Femur (tissue), 1 donor: ENCODE measurements around the gene NPAS2.
A peak's percentile ranks its signal among the peaks of the same experiment; 100 is the strongest.

ENCODE experiments used
- DNase-seq: peaks from one replicate; pipeline ENCODE4 v3.0.0-alpha.2; 2017

Gene NPAS2

DNA sequence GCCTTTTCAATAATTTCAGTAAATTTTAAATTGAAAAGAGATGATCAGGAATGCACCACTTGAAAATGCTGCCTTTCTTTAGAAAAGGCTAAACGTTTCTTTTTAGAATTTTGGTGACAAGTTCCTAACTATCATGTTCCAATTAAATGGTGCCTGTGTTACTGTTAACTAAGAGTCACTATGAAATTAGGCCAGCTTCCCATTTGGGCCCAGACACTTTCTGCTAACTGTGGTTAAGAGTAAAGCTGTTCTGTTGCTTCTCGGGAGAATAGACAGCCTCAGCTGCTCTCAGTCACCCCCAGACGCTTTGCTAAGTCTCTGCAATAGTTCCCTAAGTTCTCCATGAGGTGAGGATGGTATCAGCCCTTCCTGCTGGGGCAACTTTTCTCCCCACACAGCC is 90.2 kb downstream of the NPAS2 start:
- DNase-seq, result no peak

DNA sequence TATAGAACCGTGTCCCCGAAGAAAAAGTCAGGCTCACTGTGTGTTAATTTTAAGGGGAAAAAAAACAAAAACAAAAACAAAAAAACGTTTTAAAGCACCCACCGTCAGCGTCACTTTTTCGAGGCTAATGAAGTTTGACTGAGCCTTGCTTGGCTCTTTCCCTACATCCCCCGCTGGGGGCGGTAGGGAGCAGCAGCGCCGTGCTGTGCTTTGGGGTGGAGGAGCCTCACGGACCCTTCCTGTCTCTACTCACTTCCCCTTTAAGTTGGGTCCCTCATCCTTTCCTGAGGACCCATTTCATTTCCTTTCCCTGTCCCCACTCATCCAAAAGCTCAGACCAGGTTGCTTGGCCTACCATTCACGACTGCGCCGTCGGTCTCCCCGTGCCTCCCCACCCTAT is 99.4 kb downstream of the NPAS2 start:
- no peak for DNase-seq

DNA sequence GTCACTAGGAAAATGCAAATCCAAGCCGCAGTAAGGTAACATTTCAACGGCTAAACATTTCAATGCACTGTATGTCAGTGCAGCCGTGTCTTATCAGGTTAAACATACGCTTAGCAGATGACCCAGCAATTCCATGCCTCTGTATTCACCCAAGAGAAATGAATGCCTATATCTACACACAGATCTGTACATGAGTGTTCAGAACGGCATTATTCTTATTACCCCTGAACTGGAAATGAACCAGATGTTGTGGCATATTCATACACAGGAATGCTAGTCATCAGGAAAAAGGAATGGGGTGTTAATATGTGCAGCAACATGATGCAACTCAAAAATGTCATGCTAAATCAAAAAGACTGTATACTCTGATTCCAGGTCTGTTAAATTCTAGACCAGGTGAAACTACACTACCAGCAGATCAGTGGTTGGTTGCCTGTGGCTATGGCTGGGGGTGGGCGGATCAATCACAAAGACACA is 101.8 kb downstream of the NPAS2 start:
- DNase-seq, result no peak

DNA sequence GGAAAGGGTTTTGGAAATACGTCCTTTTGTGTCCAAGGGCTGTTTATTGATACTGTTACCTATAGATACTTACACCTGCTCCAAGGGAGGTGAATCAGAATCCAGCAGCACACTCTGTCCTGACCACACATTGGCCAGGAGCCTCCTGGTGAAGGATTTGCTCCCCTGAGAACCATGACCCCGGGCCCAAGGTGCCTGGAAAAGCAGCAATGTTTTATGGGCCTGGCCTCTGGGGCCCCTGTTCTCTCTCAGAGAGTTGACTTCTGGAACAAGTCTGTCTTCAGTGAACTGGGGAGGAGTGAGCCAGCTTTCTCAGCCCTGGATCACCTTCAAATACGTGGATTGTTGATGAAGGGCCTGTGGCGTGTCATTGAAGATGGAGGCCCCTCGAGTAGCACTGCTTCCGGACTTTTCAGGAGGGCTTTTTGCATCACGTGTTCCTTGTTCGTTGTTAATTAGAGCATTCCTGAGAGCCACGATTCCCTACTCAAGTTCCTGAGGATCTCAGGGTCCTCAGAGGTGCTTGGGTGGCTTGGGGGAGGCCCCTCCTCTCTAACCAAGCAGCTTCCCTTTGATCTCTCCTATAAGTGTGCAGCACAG is 103.6 kb downstream of the NPAS2 start:
- DNase-seq, result no peak

DNA sequence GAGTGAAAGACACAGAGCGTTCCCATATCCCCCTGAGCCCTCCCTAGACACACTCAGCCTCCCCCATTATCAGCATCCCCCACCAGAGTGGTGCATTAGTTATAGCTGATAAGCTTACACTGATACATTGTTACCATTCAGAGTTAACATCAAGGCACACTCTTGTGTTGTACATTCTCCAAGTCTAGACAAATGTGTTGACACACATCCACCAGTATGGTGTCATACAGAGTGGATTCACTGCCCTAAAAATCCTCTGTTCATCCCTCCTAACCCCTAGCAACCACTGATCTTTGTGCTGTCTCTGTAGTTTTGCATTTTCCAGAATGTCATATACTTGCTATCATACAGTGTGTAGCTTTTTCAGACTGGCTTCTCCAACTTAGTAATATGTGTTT is 104.2 kb downstream of the NPAS2 start:
- no peak for DNase-seq

DNA sequence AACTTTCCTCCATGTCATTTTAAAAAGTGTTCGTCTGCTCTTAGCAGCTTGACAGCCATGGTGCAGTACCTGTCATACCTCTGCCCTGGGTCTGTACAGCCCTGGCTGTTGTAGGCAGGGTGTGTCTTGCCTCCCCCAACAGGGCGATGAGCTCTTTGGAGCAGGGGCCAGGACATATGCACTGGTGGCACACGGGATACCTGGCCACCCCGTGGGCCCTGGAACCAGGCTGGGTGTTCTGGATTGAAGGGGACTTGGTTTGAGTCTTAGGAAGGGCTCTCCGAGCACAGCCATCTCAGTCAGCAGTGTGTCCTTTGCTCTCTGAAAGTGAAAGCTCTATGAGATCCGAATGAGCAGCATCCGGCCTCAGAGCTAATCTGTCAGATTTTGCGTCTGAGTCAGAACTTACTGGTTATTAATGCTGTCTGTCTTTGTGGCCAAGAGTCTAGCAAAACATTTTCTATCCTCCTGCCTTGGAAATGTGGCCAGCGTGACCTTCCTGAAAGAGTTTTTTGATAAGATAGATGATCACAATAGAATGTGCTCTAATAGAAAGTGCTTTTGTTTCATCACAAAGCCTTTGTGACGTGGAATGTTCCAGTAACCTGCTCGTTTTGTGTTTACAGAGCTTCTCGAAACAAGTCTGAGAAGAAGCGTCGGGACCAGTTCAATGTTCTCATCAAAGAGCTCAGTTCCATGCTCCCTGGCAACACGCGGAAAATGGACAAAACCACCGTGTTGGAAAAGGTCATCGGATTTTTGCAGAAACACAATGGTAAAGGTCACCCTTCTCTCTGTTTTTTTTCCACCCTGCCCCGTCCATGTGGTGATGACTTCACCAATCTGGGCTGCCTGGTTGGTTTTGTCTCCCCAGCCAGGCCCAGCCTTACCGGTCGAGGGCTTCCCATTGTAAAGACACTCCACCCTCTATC is 104.8 kb downstream of the NPAS2 start:
- DNase-seq, result no peak

DNA sequence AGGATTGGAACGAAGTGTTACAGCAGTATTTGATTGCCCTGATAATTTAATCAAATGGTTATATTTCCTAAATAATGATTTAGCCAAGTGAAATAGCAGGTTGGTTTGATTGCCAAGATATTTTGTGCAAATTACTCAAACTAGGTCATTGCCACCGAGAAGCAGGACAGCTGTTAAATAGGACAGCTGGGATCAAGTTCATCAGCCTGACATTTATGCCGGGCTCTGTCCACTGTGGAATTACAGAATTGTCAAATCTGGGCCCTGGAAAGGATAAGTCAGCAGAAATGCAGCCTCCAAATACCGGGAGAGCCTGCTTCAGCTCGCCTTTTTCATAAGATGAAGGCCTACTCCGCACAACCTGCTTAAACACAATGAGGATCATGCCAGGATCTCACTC is 108.3 kb downstream of the NPAS2 start:
- DNase-seq, result no peak

DNA sequence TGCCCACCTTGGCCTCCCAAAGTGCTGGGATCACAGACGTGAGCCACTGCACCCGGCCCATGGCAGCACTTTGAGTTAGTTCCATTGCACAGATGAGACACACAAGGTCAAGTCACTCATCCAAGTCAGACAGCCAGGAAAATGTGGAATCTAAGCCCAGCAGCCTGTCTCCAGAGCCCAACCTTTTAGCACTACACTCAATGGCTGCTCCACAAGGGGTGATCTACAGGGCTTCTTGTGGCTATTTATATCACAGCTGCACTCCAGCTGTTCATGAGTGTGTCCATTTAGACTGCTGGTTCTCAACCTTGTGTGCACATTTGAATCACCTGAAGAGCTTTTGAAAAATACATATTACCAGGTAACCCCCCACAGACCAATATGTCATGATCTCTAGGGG is 109.2 kb downstream of the NPAS2 start:
- peak; percentile 34 for DNase-seq

DNA sequence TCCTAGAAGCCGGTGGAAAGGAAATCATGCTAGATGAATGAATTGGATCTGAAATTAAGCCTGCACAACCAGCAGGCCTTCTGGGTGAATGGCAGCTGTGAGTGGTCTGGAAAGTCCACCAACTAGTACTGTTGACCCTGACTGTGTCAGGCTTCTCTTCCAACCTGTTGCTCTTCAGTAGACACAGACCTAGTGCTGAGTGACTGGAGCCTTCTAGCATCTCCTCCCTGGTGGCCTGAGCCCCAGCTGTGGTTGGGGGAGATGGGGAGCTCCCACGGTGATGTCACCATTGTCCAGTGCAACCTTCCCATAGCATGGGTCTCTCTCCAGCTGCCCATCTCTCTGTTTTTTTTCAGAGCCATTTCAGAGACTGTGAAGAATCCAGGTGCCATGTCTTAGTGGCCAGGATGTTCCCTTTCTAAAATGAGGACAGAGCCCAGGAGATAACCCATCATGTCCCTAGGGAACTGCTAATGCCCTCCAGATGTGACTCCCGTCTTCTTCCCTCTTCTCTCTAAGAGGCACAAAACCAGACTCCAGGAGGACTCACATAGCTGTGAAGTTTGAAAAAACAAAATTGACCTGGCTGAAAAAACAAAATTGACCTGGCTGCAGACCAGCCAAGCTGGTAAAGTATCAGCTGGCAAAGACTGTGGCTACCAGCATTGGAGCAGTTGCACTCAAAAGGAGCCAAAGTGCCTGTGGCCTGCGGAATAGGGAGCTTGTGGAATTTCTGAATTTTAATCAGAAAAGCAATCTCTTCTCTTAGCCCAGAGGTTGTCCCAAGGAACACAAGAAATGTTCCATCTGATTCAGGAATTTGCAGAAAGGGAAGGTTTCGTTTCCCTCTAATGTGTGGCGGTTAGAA is 114.8 kb downstream of the NPAS2 start:
- no peak for DNase-seq

DNA sequence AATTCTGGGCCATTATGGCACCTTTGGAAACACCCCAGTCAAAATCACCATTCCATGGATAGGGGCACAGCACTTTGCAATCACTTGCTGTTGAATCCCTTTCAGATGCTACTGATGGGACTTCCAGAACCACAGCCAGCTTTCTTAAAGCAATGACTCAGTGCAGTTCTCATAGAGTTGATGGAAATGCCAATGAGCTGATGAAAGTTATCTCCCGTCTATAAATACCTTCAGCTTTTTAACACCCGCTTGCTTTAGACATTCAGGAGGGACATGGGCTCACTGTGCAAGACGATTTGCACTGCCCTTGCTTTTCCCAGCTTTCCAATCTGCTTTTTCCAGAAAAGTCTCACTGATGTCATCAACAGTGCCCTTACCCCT is 115.4 kb downstream of the NPAS2 start:
- DNase-seq, result no peak

DNA sequence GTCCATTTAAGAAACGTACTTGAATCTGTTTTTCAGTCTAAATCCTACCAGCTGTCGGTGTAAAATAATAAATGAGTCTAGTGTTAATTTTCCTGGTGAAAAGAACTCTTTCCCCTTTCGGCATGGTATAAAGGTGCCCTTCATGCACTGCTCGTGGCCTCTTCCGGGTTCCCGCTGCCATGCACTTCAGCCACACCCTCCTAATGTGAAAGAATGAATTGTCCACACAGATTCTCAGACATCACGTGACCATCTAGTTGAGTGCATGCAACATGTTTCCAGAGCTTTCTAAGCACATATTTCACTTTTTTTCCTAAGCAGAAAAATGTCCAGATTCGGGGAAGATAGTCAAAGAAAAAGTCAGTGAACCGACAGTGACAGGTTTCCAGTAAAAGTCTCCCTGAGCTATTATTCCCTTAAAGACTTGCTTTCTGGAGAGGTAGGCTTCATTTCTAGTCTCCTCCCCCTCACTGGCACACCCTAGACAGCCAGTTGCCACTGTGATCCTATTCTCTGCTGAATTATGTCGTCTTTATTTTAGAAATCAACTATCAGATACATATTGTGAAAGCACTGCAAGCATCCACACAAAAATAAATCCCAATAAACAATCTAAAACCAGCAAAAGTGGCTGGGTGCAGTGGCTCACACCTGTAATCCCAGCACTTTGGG is 116.3 kb downstream of the NPAS2 start:
- DNase-seq, result no peak

DNA sequence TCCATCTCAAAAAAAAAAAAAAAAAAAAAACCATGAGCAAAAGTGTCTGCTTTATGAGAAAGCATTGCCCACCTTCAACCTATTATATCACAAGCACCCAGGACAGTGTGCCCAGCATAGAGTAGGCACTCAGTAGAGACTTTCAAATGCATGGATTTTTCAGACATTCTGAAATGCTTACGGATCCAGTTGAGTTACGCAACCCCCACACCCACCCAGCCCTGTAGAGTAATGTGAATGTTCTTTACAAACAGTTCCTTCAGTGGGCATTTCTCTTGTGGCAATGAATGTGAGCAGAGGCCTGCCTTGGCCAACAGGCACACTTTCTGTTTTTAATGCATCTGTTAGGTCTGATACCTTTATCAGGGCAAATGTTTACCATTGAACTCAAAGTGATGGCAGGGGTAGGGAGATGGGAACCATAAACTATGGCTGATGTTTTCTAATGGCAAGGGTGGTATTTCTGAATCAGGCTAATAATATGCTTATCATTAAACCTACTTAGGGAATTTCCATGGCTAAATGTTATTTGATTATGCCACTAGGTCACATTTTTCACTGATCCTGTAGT is 117.1 kb downstream of the NPAS2 start:
- DNase-seq, result no peak

DNA sequence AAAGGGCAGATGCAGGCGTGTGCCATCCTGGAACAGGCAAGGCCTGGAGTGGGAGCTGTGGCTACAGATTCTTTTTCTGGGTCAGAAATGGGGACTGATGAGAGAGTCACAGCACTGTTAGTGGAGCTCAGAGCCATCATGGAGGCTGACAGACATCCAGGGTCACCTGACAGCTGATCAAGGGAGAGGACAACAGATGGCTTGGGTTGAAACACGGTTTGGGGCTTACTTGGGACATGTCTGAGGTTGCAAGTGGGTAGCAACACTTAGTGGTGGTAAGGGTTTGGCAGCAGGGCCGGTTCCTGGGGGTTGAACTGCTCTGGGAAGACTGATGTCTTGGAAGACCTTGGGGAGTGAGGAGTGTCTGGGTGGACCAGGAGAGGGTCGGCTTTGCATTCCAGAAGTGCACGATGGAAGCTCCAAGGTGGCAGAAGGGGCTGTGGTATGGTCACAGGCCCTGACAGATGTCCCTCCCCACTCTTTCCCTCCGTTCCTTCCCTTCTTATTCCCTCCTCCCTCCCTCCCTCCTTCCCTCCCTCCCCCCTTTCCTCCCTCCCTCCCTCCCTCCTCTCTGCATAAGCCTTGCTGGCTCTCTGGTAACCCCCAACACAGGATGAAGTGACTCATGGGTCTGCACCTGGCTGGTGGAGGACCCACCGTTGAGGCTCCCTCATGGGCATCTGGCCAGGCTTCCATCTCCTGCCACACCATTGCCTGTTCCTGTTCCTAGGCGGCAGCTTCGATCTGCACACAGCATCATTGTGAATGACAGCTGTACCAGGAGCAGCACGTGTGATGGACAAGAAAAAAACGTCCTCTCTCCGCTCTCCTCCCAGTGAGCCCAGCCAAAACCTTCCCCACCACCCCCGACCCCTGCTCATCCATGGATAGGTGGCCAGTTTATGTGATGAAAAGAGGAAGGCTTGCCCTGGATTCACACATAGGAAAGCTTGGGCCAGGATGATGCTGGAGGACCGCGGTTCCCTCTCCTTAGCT is 118.4 kb downstream of the NPAS2 start:
- no peak for DNase-seq

DNA sequence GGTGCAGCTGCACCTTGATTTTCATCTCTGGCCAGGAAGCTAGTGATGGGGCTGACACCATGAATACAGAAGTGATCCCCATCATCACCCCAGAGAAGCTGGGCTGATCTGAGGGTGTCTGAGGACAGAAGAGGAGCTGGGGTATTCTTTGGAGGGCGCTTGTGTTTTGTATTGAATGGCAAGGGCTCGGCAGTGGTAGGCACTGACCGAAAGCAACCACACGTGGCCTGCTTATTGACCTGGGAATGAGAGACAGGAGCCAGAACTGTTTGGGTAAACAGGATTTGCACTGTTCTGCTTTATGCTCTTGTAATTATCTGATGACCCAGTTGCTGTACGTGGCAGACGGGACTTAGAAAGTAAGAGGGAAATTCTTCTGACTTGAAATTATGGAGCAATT is 119.5 kb downstream of the NPAS2 start:
- DNase-seq, result no peak

DNA sequence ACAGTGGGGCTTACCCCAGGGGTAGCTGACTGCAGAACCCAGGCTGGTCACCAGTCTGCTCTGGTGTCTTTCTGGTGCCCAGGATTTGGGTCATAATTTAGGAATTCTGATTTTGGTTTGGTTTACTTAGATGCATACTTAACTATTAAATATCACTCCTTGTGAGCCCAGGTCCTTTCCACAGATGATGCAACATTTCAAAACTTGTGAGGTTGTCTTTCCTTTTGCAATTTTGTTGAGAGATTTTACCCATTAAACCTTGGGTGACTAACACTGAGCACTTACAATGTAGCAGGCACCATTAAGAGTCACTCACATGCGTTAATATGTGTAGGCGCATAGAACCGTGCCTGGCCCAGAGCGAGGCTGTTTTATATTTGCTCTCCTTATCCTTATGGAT is 120.3 kb downstream of the NPAS2 start:
- DNase-seq, result no peak

DNA sequence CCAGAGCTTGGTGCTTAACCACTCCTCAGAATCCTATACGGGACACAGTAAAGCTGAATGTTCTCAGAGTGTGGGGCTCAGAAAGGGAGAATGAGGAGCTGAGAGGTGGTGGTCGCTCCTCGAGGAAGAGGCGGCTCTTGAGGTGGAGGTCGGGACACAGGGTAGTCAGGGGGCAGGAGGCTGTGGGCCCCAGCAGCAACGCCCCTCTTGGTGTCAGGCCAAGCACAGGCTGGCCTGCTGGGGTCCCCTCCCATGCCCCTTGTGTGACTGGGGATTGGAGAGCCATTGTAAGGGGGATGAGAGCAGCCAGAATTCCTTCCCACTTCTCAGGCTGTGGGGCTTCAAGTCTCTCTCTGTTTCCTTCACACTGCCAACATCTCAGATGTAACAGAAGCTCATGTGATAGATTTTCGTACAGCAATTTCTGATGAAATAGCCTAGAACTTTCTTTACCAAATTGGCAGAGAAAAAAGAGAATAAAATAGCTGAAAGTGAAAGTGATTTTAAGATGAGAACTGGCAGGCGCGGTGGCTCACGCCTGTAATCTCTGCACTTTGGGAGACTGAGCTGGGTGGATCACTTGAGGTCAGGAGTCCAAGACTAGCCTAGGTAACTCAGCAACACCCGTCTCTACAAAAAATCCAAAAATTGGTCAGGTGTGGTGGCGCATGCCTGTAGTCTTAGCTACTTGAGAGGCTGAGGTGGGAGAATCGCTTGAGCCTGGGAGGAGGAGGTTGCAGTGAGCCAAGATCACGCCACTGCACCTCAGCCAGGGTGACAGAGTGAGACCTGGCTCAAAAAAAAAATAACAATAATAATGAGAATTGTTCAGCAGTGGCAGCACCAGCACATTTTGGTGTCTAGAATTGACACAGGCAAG is 121.1 kb downstream of the NPAS2 start:
- DNase-seq, result no peak

DNA sequence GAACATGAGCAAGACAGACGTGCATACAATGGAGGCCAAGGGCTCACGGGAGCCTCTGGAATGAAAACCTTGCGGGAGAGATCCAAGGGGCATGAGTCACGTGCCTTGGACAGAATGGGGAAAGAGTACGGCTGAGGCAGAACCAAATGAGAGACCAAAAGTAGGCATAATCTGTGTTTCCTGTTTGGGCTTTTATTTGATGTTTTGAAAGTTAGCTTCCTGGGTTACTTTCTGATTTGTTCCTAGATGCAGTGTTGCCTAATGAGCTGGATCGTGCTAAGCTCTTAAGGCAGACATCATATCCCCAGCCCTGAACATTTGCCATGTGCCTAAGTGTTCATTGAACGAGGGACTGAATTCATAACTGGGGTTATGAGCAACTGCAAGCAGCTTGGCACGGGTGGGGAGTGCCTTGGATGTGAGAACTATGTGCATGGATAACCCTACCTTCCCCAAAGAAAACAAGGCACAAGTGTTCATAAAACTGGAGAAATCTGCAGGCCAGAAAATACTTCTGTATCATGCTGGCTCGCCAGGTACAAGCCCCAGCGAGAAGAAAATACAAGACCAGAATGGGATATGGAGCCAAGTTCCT is 121.8 kb downstream of the NPAS2 start:
- no peak for DNase-seq

DNA sequence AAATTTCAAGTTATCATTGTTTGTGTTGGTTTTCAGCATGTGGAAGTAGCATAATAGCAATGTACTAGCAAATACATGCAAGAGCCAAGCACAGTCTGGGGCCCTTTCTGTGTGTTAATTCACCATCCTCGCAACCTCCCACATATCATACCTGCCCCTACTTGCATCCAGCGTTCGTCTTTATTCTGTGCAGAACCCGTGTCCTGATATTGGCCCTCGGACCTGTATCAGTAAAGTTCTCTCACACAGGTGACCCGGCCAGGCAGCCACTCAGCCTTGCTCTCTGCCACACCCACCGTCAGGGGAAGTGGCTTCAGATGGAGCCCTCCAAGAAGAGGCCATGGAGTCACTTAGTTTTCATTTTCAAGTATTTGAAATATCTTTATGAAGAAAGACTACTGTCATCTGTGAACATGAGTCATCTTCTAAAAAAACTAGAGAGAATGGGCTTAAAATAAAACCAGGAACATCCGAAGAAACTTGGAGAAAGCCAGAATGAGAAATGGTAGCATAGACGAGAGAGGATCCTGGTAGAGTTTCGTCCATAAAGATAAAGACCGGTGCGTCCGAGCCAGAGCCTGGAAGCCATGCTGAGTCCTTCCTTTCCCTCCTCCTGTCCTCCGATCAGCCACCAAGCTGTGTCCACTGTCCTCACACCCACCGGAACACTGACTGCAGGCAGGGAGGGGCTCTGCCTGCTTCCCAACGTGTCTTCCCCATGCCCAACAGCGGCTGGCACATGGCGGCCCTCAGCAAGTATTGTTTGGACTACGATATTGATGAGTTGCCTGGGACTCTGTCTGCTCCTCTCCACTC is 124.9 kb downstream of the NPAS2 start:
- no peak for DNase-seq

DNA sequence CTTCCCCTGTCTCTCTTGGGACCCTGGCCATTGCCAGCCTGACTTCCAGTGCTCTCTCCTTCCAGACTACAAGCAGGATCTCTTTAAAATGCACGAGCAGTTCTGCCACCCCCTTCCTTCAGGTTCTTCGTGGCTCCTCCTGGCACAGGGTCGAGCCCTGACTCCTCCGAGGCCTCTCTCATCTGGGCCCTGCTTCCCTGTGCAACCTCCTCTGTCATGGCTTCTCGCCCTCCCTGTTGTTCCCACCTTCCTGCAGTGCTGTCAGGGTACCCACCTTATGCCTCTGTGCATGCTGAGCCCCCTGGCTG is 125.4 kb downstream of the NPAS2 start:
- no peak for DNase-seq
